ENCODE results near the gene DACT2. TPM values are rescaled to one million over a fixed set of nuclear protein-coding genes. Genes with fewer than 3 reads are reported as not detected.
"Not testable (repeated sequence)": the region's sequence is repeated elsewhere in the genome, so short reads cannot be mapped to it uniquely, and the experiment has no call there.

DACT2 gene
- total RNA-seq, 1 donor from 2014 or later, result 17.4 TPM

- H3K9me3 Mint-ChIP-seq, result no peaks in the 10 kb centered on the region
- H3K4me1 Mint-ChIP-seq (ENCODE audit: unreplicated experiment), result peaks cover 5% of the 10 kb centered on the region
- TF ChIP-seq CTCF (conservative IDR thresholded peaks at IDR 0.05), result no peak
- H3K27ac Mint-ChIP-seq, result no peak overlapping the region
- H3K36me3 Mint-ChIP-seq, result no peaks in the 10 kb centered on the region
- DNase-seq (ENCODE audit: extremely low spot score, unreplicated experiment), result no peak
- peaks cover 20% of the 10 kb centered on the region for H3K27me3 Mint-ChIP-seq
- H3K4me3 Mint-ChIP-seq, result no peak overlapping the region
These were observed 29.5 kb downstream of the DACT2 start for GRCh38 chr6:168290095-168290494.

- Mint-ChIP-seq H3K27me3 (peaks cover 20% of the 10 kb centered on the region), H3K27ac (no peak overlapping the region), H3K4me3 (no peak overlapping the region), H3K36me3 (peaks cover 3% of the 10 kb centered on the region), H3K4me1 (ENCODE audit: unreplicated experiment) (peaks cover 5% of the 10 kb centered on the region), H3K9me3 (peaks cover 4% of the 10 kb centered on the region)
- no peak for DNase-seq (ENCODE audit: extremely low spot score, unreplicated experiment)
- TF ChIP-seq CTCF (conservative IDR thresholded peaks at IDR 0.05), result no peak
These were observed 30.0 kb downstream of the DACT2 start for GRCh38 chr6:168289571-168289962.

GRCh38 chr6:168288781-168289570 is 30.6 kb downstream of the DACT2 start:
- Mint-ChIP-seq H3K27me3 (peaks cover 24% of the 10 kb centered on the region), H3K4me1 (ENCODE audit: unreplicated experiment) (peaks cover 5% of the 10 kb centered on the region), H3K9me3 (peaks cover 5% of the 10 kb centered on the region), H3K27ac (no peak overlapping the region), H3K4me3 (no peak overlapping the region), H3K36me3 (peaks cover 3% of the 10 kb centered on the region)
- no peak for DNase-seq (ENCODE audit: extremely low spot score, unreplicated experiment)
- TF ChIP-seq CTCF (conservative IDR thresholded peaks at IDR 0.05), result no peak

- H3K27ac Mint-ChIP-seq; H3K4me1 Mint-ChIP-seq (ENCODE audit: unreplicated experiment); H3K36me3 Mint-ChIP-seq; H3K9me3 Mint-ChIP-seq; H3K4me3 Mint-ChIP-seq; DNase-seq (ENCODE audit: extremely low spot score, unreplicated experiment): not testable (repeated sequence)
- H3K27me3 Mint-ChIP-seq, result peaks cover 20% of the 10 kb centered on the region
These were observed 32.1 kb downstream of the DACT2 start for GRCh38 chr6:168287460-168287859.

- H3K27ac Mint-ChIP-seq; H3K36me3 Mint-ChIP-seq; H3K4me1 Mint-ChIP-seq (ENCODE audit: unreplicated experiment); DNase-seq (ENCODE audit: extremely low spot score, unreplicated experiment); H3K9me3 Mint-ChIP-seq; H3K4me3 Mint-ChIP-seq: not testable (repeated sequence)
- H3K27me3 Mint-ChIP-seq, result peaks cover 23% of the 10 kb centered on the region
These were observed 32.7 kb downstream of the DACT2 start for GRCh38 chr6:168286771-168287446.

GRCh38 chr6:168286116-168286515 is 33.5 kb downstream of the DACT2 start:
- Mint-ChIP-seq H3K9me3 (peaks cover 5% of the 10 kb centered on the region), H3K4me3 (no peak overlapping the region), H3K4me1 (ENCODE audit: unreplicated experiment) (peaks cover 5% of the 10 kb centered on the region), H3K27me3 (peaks cover 25% of the 10 kb centered on the region), H3K36me3 (peaks cover 3% of the 10 kb centered on the region), H3K27ac (no peak overlapping the region)
- no peak for TF ChIP-seq CTCF (conservative IDR thresholded peaks at IDR 0.05)
- DNase-seq (ENCODE audit: extremely low spot score, unreplicated experiment), result no peak

Data from type B pancreatic cell (in vitro differentiated cells).